Mesenchymal stem cell (in vitro differentiated cells and primary cell): ENCODE measurements around the gene CAVIN1.

Experiments used
- DNase-seq: peaks from one replicate; pipeline ENCODE4 v3.0.0-alpha.2; 2013
- H2AFZ ChIP-seq: one replicate; pipeline ENCODE4 v1.6.1; 2013; ENCODE audit warnings: low read depth, mild to moderate bottlenecking, control low read depth, inconsistent platforms, low read length, moderate library complexity
- H2AK5ac ChIP-seq: 2 replicates; pipeline ENCODE4 v1.6.1; 2013; ENCODE audit warnings: low read length, moderate library complexity, mild to moderate bottlenecking, inconsistent platforms; ENCODE audit not compliant: severe bottlenecking
- H2BK120ac ChIP-seq: one replicate; pipeline ENCODE4 v1.6.1; 2013; ENCODE audit warnings: low read depth, mild to moderate bottlenecking, inconsistent platforms, low read length, moderate library complexity
- H2BK12ac ChIP-seq, 2 experiments: one replicate each; pipeline ENCODE4 v1.6.1; 2013; ENCODE audit warnings: inconsistent platforms in 2 of 2, low read length in 2 of 2, mild to moderate bottlenecking in 2 of 2, moderate library complexity in 2 of 2, control low read depth in 1 of 2
- H2BK15ac ChIP-seq: one replicate; pipeline ENCODE4 v1.6.1; 2013; ENCODE audit warnings: mild to moderate bottlenecking, low read depth, inconsistent platforms; ENCODE audit not compliant: poor library complexity, severe bottlenecking
- H2BK5ac ChIP-seq: 2 replicates; pipeline ENCODE4 v1.6.1; 2013; ENCODE audit warnings: low read depth, mild to moderate bottlenecking, low read length, control low read depth, inconsistent platforms; ENCODE audit not compliant: poor library complexity, severe bottlenecking
- H3K14ac ChIP-seq, 2 experiments: one replicate each; pipeline ENCODE4 v1.6.1; 2013; ENCODE audit warnings: inconsistent platforms in 2 of 2, low read length in 2 of 2, control low read depth in 1 of 2, mild to moderate bottlenecking in 1 of 2, moderate library complexity in 1 of 2
- H3K18ac ChIP-seq, 2 experiments: one replicate each; pipeline ENCODE4 v1.6.1; 2013; ENCODE audit warnings: inconsistent platforms in 2 of 2, low read length in 2 of 2, control low read depth in 1 of 2, low read depth in 1 of 2, mild to moderate bottlenecking in 1 of 2
- H3K23ac ChIP-seq, 2 experiments: one replicate each; pipeline ENCODE4 v1.6.1; 2013; ENCODE audit warnings: inconsistent platforms in 2 of 2, low read length in 2 of 2, mild to moderate bottlenecking in 2 of 2, moderate library complexity in 2 of 2, control low read depth in 1 of 2
- H3K27ac ChIP-seq: 2 replicates; pipeline ENCODE4 v1.5.1; 2013; ENCODE audit warnings: mild to moderate bottlenecking, moderate library complexity, low read length, control low read depth, inconsistent platforms; ENCODE audit not compliant: poor library complexity, severe bottlenecking
- H3K27me3 ChIP-seq, 2 experiments: 2 replicates each; pipeline versions ENCODE4 v1.6.1 to v1.7.0; 2013; ENCODE audit warnings: low read length in 2 of 2, mild to moderate bottlenecking in 2 of 2, moderate library complexity in 2 of 2, control low read depth in 1 of 2, inconsistent platforms in 1 of 2; ENCODE audit not compliant: control insufficient read depth in 1 of 2, insufficient read depth in 1 of 2
- H3K36me3 ChIP-seq, 2 experiments: 2 replicates each; pipeline versions ENCODE4 v1.6.1 to v1.7.0; 2013; ENCODE audit warnings: low read length in 2 of 2, control low read depth in 1 of 2, inconsistent platforms in 1 of 2, low read depth in 1 of 2, mild to moderate bottlenecking in 1 of 2; ENCODE audit not compliant: insufficient read depth in 2 of 2, control insufficient read depth in 1 of 2
- H3K4ac ChIP-seq, 2 experiments: one replicate each; pipeline ENCODE4 v1.6.1; 2013; ENCODE audit warnings: inconsistent platforms in 2 of 2, low read length in 2 of 2, mild to moderate bottlenecking in 2 of 2, moderate library complexity in 2 of 2, control low read depth in 1 of 2, low read depth in 1 of 2
- H3K4me1 ChIP-seq: 2 replicates; pipeline ENCODE4 v1.6.1; 2013; ENCODE audit warnings: low read depth, low read length, control low read depth; ENCODE audit not compliant: control insufficient read depth, insufficient read depth
- H3K4me2 ChIP-seq: 2 replicates; pipeline ENCODE4 v1.6.1; 2013; ENCODE audit warnings: low read length, mild to moderate bottlenecking, inconsistent platforms; ENCODE audit not compliant: poor library complexity, severe bottlenecking
- H3K4me3 ChIP-seq, 2 experiments: 2 replicates each; pipeline versions ENCODE4 v1.5.1 to v1.7.0; 2013; ENCODE audit warnings: low read length in 2 of 2, mild to moderate bottlenecking in 2 of 2, control low read depth in 1 of 2, low read depth in 1 of 2; ENCODE audit not compliant: insufficient read depth in 1 of 2
- H3K79me1 ChIP-seq: replicated peaks from 2 replicates; pipeline ENCODE4 v1.6.1; 2013; ENCODE audit warnings: mild to moderate bottlenecking, control low read depth, low read length, inconsistent platforms; ENCODE audit not compliant: poor library complexity, severe bottlenecking
- H3K9ac ChIP-seq: 2 replicates; pipeline ENCODE4 v1.7.0; 2013; ENCODE audit warnings: mild to moderate bottlenecking, low read length, moderate library complexity
- H3K9me3 ChIP-seq: 2 replicates; pipeline ENCODE4 v1.7.0; 2013; ENCODE audit warnings: mild to moderate bottlenecking, low read length; ENCODE audit not compliant: control insufficient read depth
- H4K8ac ChIP-seq: one replicate; pipeline ENCODE4 v1.6.1; 2013; ENCODE audit warnings: inconsistent platforms, mild to moderate bottlenecking, low read length, moderate library complexity
- H4K91ac ChIP-seq: one replicate; pipeline ENCODE4 v1.6.1; 2013; ENCODE audit warnings: mild to moderate bottlenecking, low read length, inconsistent platforms
- WGBS: methylation state at CpG from one replicate; pipeline ENCODE4 v1.1.7; 2013; ENCODE audit warnings: mixed read lengths; 5-methylcytosine and 5-hydroxymethylcytosine counted together

Gene CAVIN1

DNA sequence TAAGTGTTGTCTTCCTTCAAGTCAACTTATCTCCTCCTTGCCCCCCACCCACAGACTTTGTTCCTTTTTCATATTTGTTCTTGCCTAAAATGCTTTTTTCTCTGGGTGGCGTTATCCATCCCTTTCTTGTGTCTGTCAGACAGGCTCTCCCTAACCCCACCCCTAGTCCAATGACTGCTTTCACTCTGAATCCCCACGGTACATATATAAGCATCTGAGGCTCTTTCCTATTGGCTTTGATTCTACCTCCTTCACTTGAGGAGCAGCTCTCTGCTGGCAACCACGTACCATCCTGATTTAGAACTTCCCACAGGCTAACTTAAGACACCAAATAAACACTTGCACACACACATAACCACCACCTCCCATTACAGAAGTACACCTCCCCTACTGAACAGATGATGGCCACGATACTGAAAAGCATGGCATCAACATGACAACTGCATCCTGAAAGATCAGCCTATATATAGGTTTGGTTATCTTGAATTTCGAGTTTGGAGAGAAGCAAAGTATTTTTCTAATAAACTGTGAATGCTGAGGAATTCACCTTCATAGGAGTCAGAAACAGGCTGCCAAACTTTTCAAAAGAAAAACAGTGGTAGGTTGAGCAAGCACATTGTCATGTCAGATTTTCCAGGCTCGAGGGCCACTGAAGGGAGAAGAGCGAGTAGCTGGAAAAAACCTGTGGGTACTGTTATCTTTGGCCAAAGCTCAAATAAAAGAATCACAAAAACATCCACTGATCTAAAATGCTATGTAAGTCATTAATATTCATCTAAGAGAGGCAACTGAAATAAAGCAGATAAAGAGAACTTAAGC lies 59.1 kb downstream of the CAVIN1 start:
- no peak for DNase-seq
- Histone ChIP-seq H3K9ac (no peak overlapping the region), H3K4me3 (no peak overlapping the region), H3K4ac (no peak overlapping the region), H2BK12ac (no peak overlapping the region), H3K23ac (no peak overlapping the region), H3K27me3 (no peaks in the 10 kb centered on the region), H3K79me1 (peaks cover 12% of the 10 kb centered on the region), H4K91ac (no peak overlapping the region), H3K27ac (peak overlapping the region; percentile 10), H3K14ac (no peak overlapping the region), H2BK120ac (no peak overlapping the region), H3K9me3 (no peaks in the 10 kb centered on the region), H3K4me2 (no peak overlapping the region), H3K18ac (no peak overlapping the region), H4K8ac (no peak overlapping the region), H3K4me1 (peaks cover 9% of the 10 kb centered on the region), H2BK5ac (no peak overlapping the region), H2AK5ac (no peak overlapping the region), H2BK15ac (no peak overlapping the region), H3K36me3 (peaks cover 0 to 19% of the 10 kb centered on the region in 2 experiments), H2AFZ (no peak overlapping the region)
- WGBS, result 95% methylated on average over 5 of the region's 7 CpGs

- H3K4me2 ChIP-seq, result no peak overlapping the region
- H4K91ac ChIP-seq, result no peak overlapping the region
- H3K27ac ChIP-seq, result no peak overlapping the region
- no peak overlapping the region for H3K23ac ChIP-seq
- H3K4ac ChIP-seq, result no peak overlapping the region
- no peak for DNase-seq
- H2BK12ac ChIP-seq, result no peak overlapping the region
- H3K79me1 ChIP-seq, result peaks cover 14% of the 10 kb centered on the region
- no peak overlapping the region for H2AFZ ChIP-seq
- no peaks in the 10 kb centered on the region for H3K27me3 ChIP-seq
- H3K9ac ChIP-seq, result no peak overlapping the region
- 100% methylated on average over 1 of the region's 1 CpG for WGBS
- no peak overlapping the region for H2BK5ac ChIP-seq
- no peak overlapping the region for H2BK120ac ChIP-seq
- H3K9me3 ChIP-seq, result no peaks in the 10 kb centered on the region
- H4K8ac ChIP-seq, result no peak overlapping the region
- H2AK5ac ChIP-seq, result no peak overlapping the region
- no peak overlapping the region for H2BK15ac ChIP-seq
- no peak overlapping the region for H3K4me3 ChIP-seq
- H3K36me3 ChIP-seq, result peaks cover 0 to 23% of the 10 kb centered on the region in 2 experiments
- H3K18ac ChIP-seq, result no peak overlapping the region
- peaks cover 9% of the 10 kb centered on the region for H3K4me1 ChIP-seq
- H3K14ac ChIP-seq, result no peak overlapping the region
These were observed 59.8 kb downstream of the CAVIN1 start for GRCh38 chr17:42363231-42363630.

GRCh38 chr17:42362245-42362961 lies 60.7 kb downstream of the CAVIN1 start:
- H4K91ac ChIP-seq, result no peak overlapping the region
- H3K14ac ChIP-seq, result no peak overlapping the region
- no peak overlapping the region for H2BK120ac ChIP-seq
- peaks cover 9% of the 10 kb centered on the region for H3K4me1 ChIP-seq
- H2BK5ac ChIP-seq, result no peak overlapping the region
- H2BK12ac ChIP-seq, result peak overlapping the region; percentile 4 to 32
- no peak overlapping the region for H3K18ac ChIP-seq
- no peak overlapping the region for H3K4me2 ChIP-seq
- peaks cover 16% of the 10 kb centered on the region for H3K79me1 ChIP-seq
- H2AK5ac ChIP-seq, result no peak overlapping the region
- H3K36me3 ChIP-seq, result peaks cover 0 to 24% of the 10 kb centered on the region in 2 experiments
- H3K4me3 ChIP-seq, result no peak overlapping the region
- H3K27ac ChIP-seq, result no peak overlapping the region
- H2AFZ ChIP-seq, result no peak overlapping the region
- H3K4ac ChIP-seq, result no peak overlapping the region
- no peak overlapping the region for H2BK15ac ChIP-seq
- no peak overlapping the region for H3K23ac ChIP-seq
- H3K27me3 ChIP-seq, result no peaks in the 10 kb centered on the region
- H3K9me3 ChIP-seq, result no peaks in the 10 kb centered on the region
- no peak for DNase-seq
- no peak overlapping the region for H3K9ac ChIP-seq
- H4K8ac ChIP-seq, result no peak overlapping the region
- WGBS, result 94% methylated on average over 7 of the region's 7 CpGs

GRCh38 chr17:42361781-42362186 lies 61.3 kb downstream of the CAVIN1 start:
- WGBS, result 35% methylated on average over 2 of the region's 2 CpGs
- no peak overlapping the region for H2BK5ac ChIP-seq
- no peak overlapping the region for H2BK120ac ChIP-seq
- no peaks in the 10 kb centered on the region for H3K9me3 ChIP-seq
- no peak overlapping the region for H4K91ac ChIP-seq
- DNase-seq, result no peak
- H2BK15ac ChIP-seq, result no peak overlapping the region
- peaks cover 16% of the 10 kb centered on the region for H3K79me1 ChIP-seq
- no peak overlapping the region for H3K14ac ChIP-seq
- no peak overlapping the region for H3K9ac ChIP-seq
- H3K18ac ChIP-seq, result no peak overlapping the region
- H3K23ac ChIP-seq, result no peak overlapping the region
- no peak overlapping the region for H4K8ac ChIP-seq
- H2AFZ ChIP-seq, result no peak overlapping the region
- H3K27ac ChIP-seq, result no peak overlapping the region
- no peak overlapping the region for H2BK12ac ChIP-seq
- H3K36me3 ChIP-seq, result peaks cover 0 to 24% of the 10 kb centered on the region in 2 experiments
- H2AK5ac ChIP-seq, result no peak overlapping the region
- peaks cover 8% of the 10 kb centered on the region for H3K4me1 ChIP-seq
- no peak overlapping the region for H3K4me2 ChIP-seq
- no peaks in the 10 kb centered on the region for H3K27me3 ChIP-seq
- H3K4ac ChIP-seq, result no peak overlapping the region
- H3K4me3 ChIP-seq, result no peak overlapping the region
